Keratinocyte (primary cell): ENCODE measurements around the gene MED8. TPM values are rescaled to one million over a fixed set of nuclear protein-coding genes. Genes with fewer than 3 reads are reported as not detected.
A peak's percentile ranks its signal among the peaks of the same experiment; 100 is the strongest.

ENCODE experiments used
- DNase-seq: peaks from one replicate; pipeline ENCODE4 v3.0.0-alpha.2; 2011; ENCODE audit warnings: low read depth, missing footprints, low spot score
- FAIRE-seq: peaks from 2 replicates; lab custom pipeline; 2011; peaks lifted over from hg19 to GRCh38; lab: Jason Lieb, UNC
- H2AFZ ChIP-seq: 2 replicates; pipeline ENCODE4 v1.6.0; 2012; ENCODE audit warnings: low read length, control low read depth, inconsistent platforms; ENCODE audit not compliant: control insufficient read depth
- H3K27ac ChIP-seq: 2 replicates; pipeline ENCODE4 v1.5.1; 2011; ENCODE audit warnings: low read length; ENCODE audit not compliant: control insufficient read depth, insufficient read depth
- H3K27me3 ChIP-seq: 3 replicates; pipeline ENCODE4 v1.6.0; 2011; ENCODE audit warnings: low read length; ENCODE audit not compliant: control insufficient read depth, insufficient read depth; ENCODE audit errors: extremely low read depth
- H3K36me3 ChIP-seq, 2 experiments: 2 replicates in 1 of 2; 3 replicates in 1 of 2; pipeline ENCODE4 v1.5.1; 2011; ENCODE audit warnings: low read length in 2 of 2, mild to moderate bottlenecking in 1 of 2; ENCODE audit not compliant: control insufficient read depth in 2 of 2, insufficient read depth in 2 of 2; ENCODE audit errors: extremely low read depth in 1 of 2
- H3K4me1 ChIP-seq: 3 replicates; pipeline ENCODE4 v1.5.1; 2011; ENCODE audit warnings: low read length; ENCODE audit not compliant: control insufficient read depth, insufficient read depth; ENCODE audit errors: extremely low read depth
- H3K4me2 ChIP-seq: 3 replicates; pipeline ENCODE4 v1.6.0; 2011; ENCODE audit warnings: low read depth, low read length; ENCODE audit not compliant: control insufficient read depth, insufficient read depth; ENCODE audit errors: extremely low read depth
- H3K4me3 ChIP-seq, 3 experiments: fragments of 200-600 bp in 1 of 3; sonication (generic) in 1 of 3; 2 replicates in 2 of 3; 3 replicates in 1 of 3; pipeline ENCODE4 v1.5.1; 2011 to 2016; ENCODE audit warnings: low read length in 3 of 3, mild to moderate bottlenecking in 3 of 3, control low read depth in 2 of 3, inconsistent platforms in 1 of 3, low read depth in 1 of 3, mixed read lengths in 1 of 3, mixed run types in 1 of 3, moderate library complexity in 1 of 3; ENCODE audit not compliant: control insufficient read depth in 2 of 3, insufficient read depth in 2 of 3; ENCODE audit errors: extremely low read depth in 1 of 3
- H3K79me2 ChIP-seq: 2 replicates; pipeline ENCODE4 v1.6.0; 2012; ENCODE audit warnings: low read length; ENCODE audit not compliant: control insufficient read depth, insufficient read depth
- H3K9ac ChIP-seq: 3 replicates; pipeline ENCODE4 v1.6.0; 2011; ENCODE audit warnings: low read length; ENCODE audit not compliant: control insufficient read depth, insufficient read depth; ENCODE audit errors: extremely low read depth
- H3K9me1 ChIP-seq: 3 replicates; pipeline ENCODE4 v1.6.0; 2011; ENCODE audit warnings: low read length; ENCODE audit not compliant: control insufficient read depth, insufficient read depth; ENCODE audit errors: extremely low read depth
- H3K9me3 ChIP-seq: 2 replicates; pipeline ENCODE4 v1.5.1; 2012; ENCODE audit warnings: low read depth, low read length; ENCODE audit not compliant: control insufficient read depth
- H4K20me1 ChIP-seq: 3 replicates; pipeline ENCODE4 v1.6.0; 2011; ENCODE audit warnings: low read length; ENCODE audit not compliant: control insufficient read depth, insufficient read depth; ENCODE audit errors: extremely low read depth
- CTCF ChIP-seq, 3 experiments: IDR thresholded peaks in 1 of 3; conservative IDR thresholded peaks in 1 of 3; optimal IDR thresholded peaks in 1 of 3; 2 replicates in 2 of 3; 3 replicates in 1 of 3; pipeline versions ENCODE3 to v1.5.1; 2011; ENCODE audit warnings: low read length in 3 of 3, mild to moderate bottlenecking in 3 of 3, moderate library complexity in 2 of 3, control low read depth in 1 of 3, inconsistent platforms in 1 of 3; ENCODE audit not compliant: insufficient read depth in 2 of 3; ENCODE audit errors: extremely low read depth in 1 of 3
- EZH2 ChIP-seq: IDR thresholded peaks from one replicate; pipeline ENCODE4 v1.6.1; 2012; ENCODE audit warnings: inconsistent platforms, mild to moderate bottlenecking, low read length, moderate library complexity
- dilution Hi-C: fragments of 300-500 bp; cut with MboI; formaldehyde crosslinking; loops from one replicate; pipeline ENCODE4 v1.7.0; 2020; ENCODE audit warnings: low sequenced_read_pairs; ENCODE audit not compliant: extremely low pct_ligation_motif_present
- polyA plus RNA-seq, 5 experiments: library from polyadenylated mRNA; depleted of rRNA in 3 of 5; stranded (reverse) in 3 of 5; stranded (forward) in 1 of 5; unstranded in 1 of 5; fragments of >200 nt; gene quantifications; 1 replicate in 1 of 5; 2 replicates in 3 of 5; 3 replicates in 1 of 5; pipeline versions ENCODE4 v1.2.1 to v1.2.3, GENCODE V29; 2011 to 2012; ENCODE audit warnings: missing spikeins in 2 of 5, low read depth in 1 of 5, low replicate concordance in 1 of 5

MED8 gene
- polyA plus RNA-seq, 1 donor (not counting 4 experiments of a cell fraction or from before 2014, with no cell fraction given): 14.3 TPM

GRCh38 chr1:43368646-43369020 is 21.0 kb downstream of the MED8 start:
- Histone ChIP-seq H3K27me3 (no peaks in the 10 kb centered on the region), H3K27ac (peak overlapping the region; percentile 75), H3K9me1 (no peaks in the 10 kb centered on the region), H3K4me1 (peaks cover 62% of the 10 kb centered on the region), H3K4me2 (peak overlapping the region; percentile 76), H3K4me3 (peak overlapping the region; percentile 67 to 92 (median 79)), H3K9me3 (no peaks in the 10 kb centered on the region), H4K20me1 (peaks cover 3% of the 10 kb centered on the region), H3K36me3 (peaks cover 13 to 24% of the 10 kb centered on the region in 2 experiments), H3K79me2 (peaks cover 48% of the 10 kb centered on the region), H3K9ac (peak overlapping the region; percentile 82), H2AFZ (no peak overlapping the region)
- no peak for TF ChIP-seq CTCF (optimal IDR thresholded peaks at IDR 0.05 in 1 of 3, IDR thresholded peaks at IDR 0.05 in 1 of 3, conservative IDR thresholded peaks at IDR 0.05 in 1 of 3; ENCODE audit: extremely low read depth in 1 of 3, insufficient read depth in 2 of 3, low read length in 3 of 3)
- no peak for TF ChIP-seq EZH2
- dilution Hi-C loops: no loop called here
- DNase-seq (no peak), FAIRE-seq (no peak)

GRCh38 chr1:43367904-43368645 is 21.5 kb downstream of the MED8 start, which contains the start of gene ELOVL1:
Gene ELOVL1 (minus strand): TSS chr1:43368011. CDS start chr1:43365609, 2,402 bp downstream.
- dilution Hi-C loops: no loop called here
- Histone ChIP-seq H3K36me3 (peaks cover 14 to 26% of the 10 kb centered on the region in 2 experiments), H3K4me1 (peaks cover 57% of the 10 kb centered on the region), H4K20me1 (peaks cover 3% of the 10 kb centered on the region), H3K27ac (peak within 1 kb of the TSS; percentile 75), H2AFZ (peak within 1 kb of the TSS; percentile 13), H3K4me3 (peak within 1 kb of the TSS; percentile 67 to 92 (median 79)), H3K9ac (peak within 1 kb of the TSS; percentile 82), H3K27me3 (no peaks in the 10 kb centered on the region), H3K4me2 (peak within 1 kb of the TSS; percentile 99), H3K9me3 (no peaks in the 10 kb centered on the region), H3K79me2 (peaks cover 49% of the 10 kb centered on the region), H3K9me1 (no peaks in the 10 kb centered on the region)
- no peak for DNase-seq
- TF ChIP-seq EZH2 (no peak), CTCF (optimal IDR thresholded peaks at IDR 0.05 in 1 of 3, IDR thresholded peaks at IDR 0.05 in 1 of 3, conservative IDR thresholded peaks at IDR 0.05 in 1 of 3; ENCODE audit: extremely low read depth in 1 of 3, insufficient read depth in 2 of 3, low read length in 3 of 3) (peak; percentile 33 to 48 (median 42))
- FAIRE-seq: no peak
